ENCODE measurements around the gene GMDS. TPM values are rescaled to one million over a fixed set of nuclear protein-coding genes. Genes with fewer than 3 reads are reported as not detected.

GMDS gene
- total and polyA plus RNA-seq, 2 experiments from 2014 or later, result 6.3 to 17.7 TPM

- H3K4me3 ChIP-seq, result no peak overlapping the region
- H3K4me1 ChIP-seq (ENCODE audit: low read depth), result no peaks in the 10 kb centered on the region
- no peaks in the 10 kb centered on the region for H3K36me3 ChIP-seq
- TF ChIP-seq, protein P1, sequence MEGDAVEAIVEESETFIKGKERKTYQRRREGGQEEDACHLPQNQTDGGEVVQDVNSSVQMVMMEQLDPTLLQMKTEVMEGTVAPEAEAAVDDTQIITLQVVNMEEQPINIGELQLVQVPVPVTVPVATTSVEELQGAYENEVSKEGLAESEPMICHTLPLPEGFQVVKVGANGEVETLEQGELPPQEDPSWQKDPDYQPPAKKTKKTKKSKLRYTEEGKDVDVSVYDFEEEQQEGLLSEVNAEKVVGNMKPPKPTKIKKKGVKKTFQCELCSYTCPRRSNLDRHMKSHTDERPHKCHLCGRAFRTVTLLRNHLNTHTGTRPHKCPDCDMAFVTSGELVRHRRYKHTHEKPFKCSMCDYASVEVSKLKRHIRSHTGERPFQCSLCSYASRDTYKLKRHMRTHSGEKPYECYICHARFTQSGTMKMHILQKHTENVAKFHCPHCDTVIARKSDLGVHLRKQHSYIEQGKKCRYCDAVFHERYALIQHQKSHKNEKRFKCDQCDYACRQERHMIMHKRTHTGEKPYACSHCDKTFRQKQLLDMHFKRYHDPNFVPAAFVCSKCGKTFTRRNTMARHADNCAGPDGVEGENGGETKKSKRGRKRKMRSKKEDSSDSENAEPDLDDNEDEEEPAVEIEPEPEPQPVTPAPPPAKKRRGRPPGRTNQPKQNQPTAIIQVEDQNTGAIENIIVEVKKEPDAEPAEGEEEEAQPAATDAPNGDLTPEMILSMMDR (IDR thresholded peaks at IDR 0.05; ENCODE audit: low read depth, low read length), result no peak
- peak in 1 of 2 donors; percentile 43 for DNase-seq (ENCODE audit: low read depth in 1 of 2, low spot score in 1 of 2)
- no peak overlapping the region for H3K27ac ChIP-seq
- H3K9me3 ChIP-seq (ENCODE audit: low read depth), result no peaks in the 10 kb centered on the region
- peaks cover 3% of the 10 kb centered on the region for H3K27me3 ChIP-seq
Measured at GRCh38 chr6:1814279-1814678, 431.1 kb downstream of the GMDS start.

DNA sequence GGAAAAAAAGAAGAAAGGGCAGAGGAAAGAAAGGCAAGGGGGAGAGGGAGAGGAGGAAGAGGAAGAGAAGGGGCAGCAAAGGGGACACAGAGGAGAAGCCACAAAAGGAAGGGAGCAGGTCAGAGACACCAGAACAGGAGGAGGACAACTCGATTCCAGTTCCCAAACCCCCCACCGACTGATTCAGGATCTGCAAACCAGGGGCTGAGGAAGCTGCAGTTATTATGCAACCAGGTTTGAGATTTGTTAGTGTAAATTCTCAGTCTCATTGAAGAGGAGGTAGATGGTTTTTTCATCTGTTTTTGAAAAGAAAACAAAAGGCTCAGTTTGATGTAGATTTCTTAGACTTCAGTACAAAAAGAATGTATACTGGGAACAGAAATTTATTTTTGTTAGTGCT lies 432.9 kb downstream of the GMDS start:
- Histone ChIP-seq H3K4me3 (no peak overlapping the region), H3K4me1 (ENCODE audit: low read depth) (no peaks in the 10 kb centered on the region), H3K9me3 (ENCODE audit: low read depth) (no peaks in the 10 kb centered on the region), H3K36me3 (no peaks in the 10 kb centered on the region), H3K27me3 (peaks cover 3% of the 10 kb centered on the region), H3K27ac (no peak overlapping the region)
- no peak for DNase-seq (ENCODE audit: low read depth in 1 of 2, low spot score in 1 of 2)
- TF ChIP-seq, protein P1 (IDR thresholded peaks at IDR 0.05; ENCODE audit: low read depth, low read length), result no peak

DNA sequence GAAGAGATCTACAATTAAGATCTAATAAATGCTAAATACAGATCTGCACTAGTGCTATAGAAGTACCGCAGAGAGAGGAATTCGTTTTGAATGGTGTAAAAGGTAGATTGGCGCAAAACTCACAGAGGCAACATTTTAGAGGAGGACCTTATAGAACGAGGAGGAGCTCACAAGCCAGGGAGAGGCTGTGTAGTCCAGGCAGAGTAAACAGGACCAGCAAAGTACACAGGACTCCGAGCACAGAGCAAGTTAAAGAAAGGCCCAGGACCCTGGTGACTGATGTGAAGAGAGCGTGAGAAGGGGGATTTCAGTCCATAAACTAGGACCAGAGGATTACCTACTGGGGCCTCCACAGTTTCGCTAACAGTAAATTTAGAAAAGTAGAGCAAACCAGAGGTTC lies 433.4 kb downstream of the GMDS start:
- H3K27me3 ChIP-seq, result peaks cover 3% of the 10 kb centered on the region
- no peak overlapping the region for H3K27ac ChIP-seq
- no peaks in the 10 kb centered on the region for H3K36me3 ChIP-seq
- DNase-seq (ENCODE audit: low read depth in 1 of 2, low spot score in 1 of 2), result no peak
- TF ChIP-seq, protein P1 (IDR thresholded peaks at IDR 0.05; ENCODE audit: low read depth, low read length), result no peak
- H3K4me1 ChIP-seq (ENCODE audit: low read depth), result no peaks in the 10 kb centered on the region
- H3K9me3 ChIP-seq (ENCODE audit: low read depth), result no peaks in the 10 kb centered on the region
- no peak overlapping the region for H3K4me3 ChIP-seq

DNA sequence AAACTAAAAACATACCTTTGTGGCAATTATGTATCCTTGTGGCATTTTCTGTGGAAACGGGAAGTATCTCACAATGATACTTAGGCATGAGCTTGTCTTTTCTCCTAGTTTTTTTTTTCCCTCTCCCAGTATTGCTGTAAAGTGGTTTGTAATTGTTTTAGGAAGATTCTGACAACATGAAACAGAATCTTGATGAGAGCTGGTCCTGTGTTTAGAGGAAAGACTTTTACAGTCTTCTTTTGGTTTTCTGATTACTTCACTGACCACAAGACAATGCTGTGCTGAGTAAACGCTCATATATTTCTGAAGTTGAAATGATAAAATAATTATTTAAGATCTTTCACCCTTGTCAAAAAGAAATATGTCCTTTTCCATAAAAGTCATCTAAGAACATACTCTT lies 434.5 kb downstream of the GMDS start:
- no peak for DNase-seq (ENCODE audit: low read depth in 1 of 2, low spot score in 1 of 2)
- TF ChIP-seq, protein P1 (IDR thresholded peaks at IDR 0.05; ENCODE audit: low read depth, low read length), result no peak
- Histone ChIP-seq H3K9me3 (ENCODE audit: low read depth) (no peaks in the 10 kb centered on the region), H3K27me3 (peaks cover 3% of the 10 kb centered on the region), H3K36me3 (no peaks in the 10 kb centered on the region), H3K27ac (no peak overlapping the region), H3K4me3 (no peak overlapping the region), H3K4me1 (ENCODE audit: low read depth) (no peaks in the 10 kb centered on the region)

DNA sequence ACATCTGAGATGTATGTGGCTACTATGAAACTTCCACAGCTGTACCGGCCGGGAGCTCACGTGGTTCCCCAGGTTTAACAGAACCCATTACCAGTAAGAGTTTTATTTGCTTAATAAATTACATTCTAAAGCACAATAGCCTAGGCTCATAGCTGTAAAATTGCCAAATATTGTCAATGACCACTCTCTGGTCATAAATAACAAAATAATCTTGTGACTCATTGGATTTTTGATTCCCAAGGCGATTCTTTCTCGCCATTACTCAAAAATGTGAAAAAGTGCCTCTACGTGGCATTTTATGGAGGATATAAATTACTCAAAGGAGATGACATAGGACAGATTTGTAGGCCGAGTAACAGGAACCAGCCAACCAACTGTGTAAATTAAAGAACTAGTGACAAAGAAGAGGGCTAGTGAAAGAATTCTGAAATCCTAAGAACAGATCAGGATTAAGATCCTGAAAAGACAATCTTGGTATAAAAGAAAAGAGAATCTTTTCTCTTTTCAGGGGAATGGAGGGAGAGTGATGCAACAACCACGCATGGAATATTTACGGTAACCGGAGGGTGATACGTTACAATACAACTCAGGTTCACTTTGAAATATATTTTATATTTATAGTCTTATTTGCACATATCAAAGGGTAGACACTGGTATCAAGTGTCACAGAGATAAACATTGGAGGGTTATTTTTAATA lies 436.0 kb downstream of the GMDS start:
- Histone ChIP-seq H3K4me1 (ENCODE audit: low read depth) (no peaks in the 10 kb centered on the region), H3K9me3 (ENCODE audit: low read depth) (no peaks in the 10 kb centered on the region), H3K27me3 (peaks cover 3% of the 10 kb centered on the region), H3K27ac (no peak overlapping the region), H3K36me3 (no peaks in the 10 kb centered on the region), H3K4me3 (no peak overlapping the region)
- TF ChIP-seq, protein P1 (IDR thresholded peaks at IDR 0.05; ENCODE audit: low read depth, low read length), result no peak
- no peak for DNase-seq (ENCODE audit: low read depth in 1 of 2, low spot score in 1 of 2)
